ENCODE data around the gene ACLY.
A peak's percentile ranks its signal among the peaks of the same experiment; 100 is the strongest.
"Not testable (repeated sequence)": the region's sequence is repeated elsewhere in the genome, so short reads cannot be mapped to it uniquely, and the experiment has no call there.

The ACLY gene

GRCh38 chr17:41939044-41939692 is 20.4 kb upstream of the ACLY start:
- no peak for DNase-seq

- DNase-seq = no peak
Measured at GRCh38 chr17:41937970-41938954, 19.5 kb upstream of the ACLY start.

GRCh38 chr17:41935641-41936040 is 16.9 kb upstream of the ACLY start:
- no peak for DNase-seq

DNA sequence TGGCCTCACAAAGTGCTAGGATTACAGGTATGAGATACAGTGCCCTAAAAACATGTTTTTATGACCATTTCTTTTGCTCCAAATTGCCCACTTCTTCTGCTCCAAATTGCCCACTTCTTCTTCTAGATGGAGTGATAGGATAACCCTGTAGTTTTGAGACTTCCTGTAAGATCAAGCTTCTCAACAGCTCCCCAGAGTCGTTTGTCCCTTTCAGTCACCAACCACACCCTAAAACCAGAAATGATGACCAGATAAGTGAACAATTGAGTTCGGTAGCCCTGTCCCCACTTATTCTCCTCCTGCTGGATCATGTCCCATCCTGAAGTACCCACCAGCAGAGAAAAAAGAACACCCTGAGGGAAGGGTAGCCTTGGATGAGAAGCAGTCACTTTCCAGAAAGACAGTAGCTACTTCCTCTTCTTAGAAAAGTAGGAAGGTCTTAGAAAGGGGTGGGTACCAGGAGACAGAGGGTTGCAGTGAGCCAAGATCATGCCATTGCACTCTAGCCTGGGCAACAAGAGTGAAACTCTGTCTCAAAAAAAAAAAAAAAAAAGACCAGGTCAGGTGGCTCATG is 14.2 kb upstream of the ACLY start:
- no peak for DNase-seq

DNA sequence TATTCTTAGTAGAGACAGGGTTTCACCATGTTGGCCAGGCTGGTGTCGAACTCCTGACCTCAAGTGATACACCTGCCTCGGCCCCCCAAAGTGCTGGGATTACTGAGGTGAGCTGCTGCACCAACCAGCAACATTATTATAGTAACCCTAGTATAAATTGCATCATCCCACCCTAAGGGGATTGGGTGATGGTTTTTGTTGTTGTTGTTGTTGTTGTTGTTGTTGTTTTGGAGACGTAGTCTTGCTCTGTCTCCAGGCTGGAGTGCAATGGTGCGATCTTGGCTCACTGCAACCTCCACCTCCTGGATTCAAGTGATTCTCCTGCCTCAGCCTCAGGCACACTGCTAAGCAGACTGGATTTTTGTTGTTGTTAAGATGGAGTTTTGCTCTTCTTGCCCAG is 13.0 kb upstream of the ACLY start:
- not testable (repeated sequence) for DNase-seq

DNA sequence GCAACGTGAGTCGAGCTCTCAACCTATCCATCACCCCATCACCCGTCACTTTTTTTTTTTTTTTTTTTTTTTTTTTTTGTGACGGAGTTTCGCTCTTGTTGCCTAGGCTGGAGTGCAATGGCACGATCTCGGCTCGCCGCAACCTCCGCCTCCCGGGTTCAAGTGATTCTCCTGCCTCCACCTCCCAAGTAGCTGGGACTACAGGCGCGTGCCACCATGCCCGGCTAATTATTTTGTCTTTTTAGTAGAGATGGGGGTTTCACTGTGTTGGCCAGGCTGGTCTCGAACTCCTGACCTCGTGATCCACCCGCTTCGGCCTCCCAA is 12.0 kb upstream of the ACLY start:
- not testable (repeated sequence) for DNase-seq

DNA sequence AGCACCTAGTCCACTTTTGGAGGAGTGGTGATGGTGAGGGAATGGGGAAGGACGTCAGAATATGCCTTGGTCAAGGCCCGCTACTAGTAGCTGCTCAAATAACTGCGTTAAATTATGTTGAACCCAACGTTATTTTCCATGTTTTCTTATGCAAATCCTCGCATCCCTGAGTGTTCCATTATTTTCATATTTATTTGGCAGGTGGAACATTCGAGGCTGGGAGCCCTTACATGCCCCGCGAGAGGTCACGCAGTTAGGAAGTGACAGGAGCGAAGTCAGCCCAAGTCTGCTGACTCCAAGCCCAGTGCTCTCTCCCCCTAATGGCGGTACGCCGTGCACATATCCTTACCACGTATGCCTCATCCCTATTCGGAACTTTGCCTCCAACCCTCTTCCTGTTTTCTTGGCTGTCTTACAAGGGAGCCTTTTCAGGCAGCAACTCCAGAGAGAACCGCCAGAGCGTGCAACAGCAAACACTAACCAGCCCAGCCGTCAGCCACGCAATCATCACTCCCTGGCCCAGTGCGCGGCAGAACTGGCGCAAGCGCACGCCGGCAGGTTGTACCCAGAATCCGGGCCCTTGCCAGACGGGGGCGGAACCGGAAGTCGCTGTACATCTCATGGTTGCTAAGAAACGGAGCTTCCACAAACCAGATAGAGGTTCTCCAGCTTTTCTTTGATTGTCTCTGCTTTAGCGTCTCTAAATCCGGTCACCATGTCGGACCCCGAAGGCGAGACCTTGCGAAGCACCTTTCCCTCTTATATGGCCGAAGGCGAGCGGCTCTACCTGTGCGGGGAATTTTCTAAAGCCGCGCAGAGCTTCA is 11.5 kb upstream of the ACLY start, which contains the start of gene ODAD4:
ODAD4 (plus strand) TSS at position 609 of the 824 bp plus-strand sequence; CDS start at position 716, 107 bp downstream.
- peak; percentile 86 to 94 (median 91) for DNase-seq

GRCh38 chr17:41928693-41929251 is 10.0 kb upstream of the ACLY start:
- DNase-seq = no peak

DNA sequence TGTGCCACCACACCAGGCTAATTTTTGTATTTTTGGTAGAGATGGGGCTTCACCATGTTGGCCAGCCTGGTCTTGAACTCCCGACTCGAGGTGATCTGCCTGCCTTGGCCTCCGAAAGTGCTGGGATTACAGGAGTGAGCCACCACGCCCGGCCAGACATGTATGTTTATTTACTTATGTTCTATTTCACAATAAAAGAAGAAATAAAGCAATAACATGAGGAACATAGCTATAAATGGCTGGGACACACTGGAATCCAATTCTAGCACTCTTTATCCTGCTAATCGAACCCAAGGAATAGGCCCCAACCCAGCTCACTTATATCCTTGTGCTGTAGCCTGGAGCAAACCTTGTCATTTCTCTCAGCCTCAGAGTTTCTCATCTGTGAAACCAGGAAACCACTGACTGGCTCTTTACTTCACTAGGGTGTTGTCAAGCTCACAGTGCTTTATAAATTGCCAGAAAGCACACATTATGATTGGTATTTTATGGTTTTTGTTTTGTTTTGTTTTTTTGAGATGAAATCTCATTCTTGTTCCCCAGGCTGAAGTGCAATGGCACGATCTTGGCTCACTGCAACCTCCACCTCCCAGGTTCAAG is 7.3 kb upstream of the ACLY start:
- no peak for DNase-seq

GRCh38 chr17:41920580-41920955 is 1.8 kb upstream of the ACLY start:
- no peak for DNase-seq

- no peak for DNase-seq
Measured at GRCh38 chr17:41919840-41920579, 1.3 kb upstream of the ACLY start.

DNA sequence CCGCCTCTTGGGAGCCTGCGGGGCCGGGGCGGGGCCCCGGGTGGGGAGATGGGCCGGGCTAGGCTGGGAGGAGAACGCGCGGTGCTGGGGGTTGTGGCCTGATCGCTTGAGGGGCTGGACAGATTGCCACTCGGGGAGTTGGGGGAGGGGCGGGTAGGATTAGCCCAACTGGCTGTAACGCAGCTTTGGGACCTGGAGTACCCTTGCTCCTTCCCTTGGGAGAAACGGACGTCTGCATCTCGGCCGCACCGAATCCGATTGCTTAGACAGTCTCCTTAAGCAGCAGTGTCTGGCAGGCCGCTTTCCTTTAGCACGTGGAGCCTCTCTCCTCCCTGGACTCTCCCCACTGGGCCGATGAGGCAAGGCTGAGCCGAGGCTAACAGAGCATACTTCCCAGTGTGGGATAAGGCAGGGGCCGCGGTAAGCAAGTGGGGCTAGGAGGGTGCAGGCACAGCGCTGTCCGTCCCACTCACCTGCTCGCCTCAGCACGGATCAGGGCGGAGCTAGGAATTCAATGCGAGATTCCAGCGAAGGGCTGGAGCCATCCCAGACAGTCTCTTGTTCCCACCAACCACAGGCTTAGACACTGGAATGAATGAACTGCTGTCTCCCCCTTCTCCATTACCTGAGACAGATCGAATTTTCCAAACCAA is 540 bp upstream of the ACLY start:
- DNase-seq = no peak

- DNase-seq = peak in 1 of 4 experiments; percentile 16
Measured at GRCh38 chr17:41917679-41918313, 955 bp downstream of the ACLY start.

- no peak for DNase-seq
Measured at GRCh38 chr17:41917192-41917591, 1.6 kb downstream of the ACLY start.

- no peak for DNase-seq
Measured at GRCh38 chr17:41915566-41915965, 3.2 kb downstream of the ACLY start.

- no peak for DNase-seq
Measured at GRCh38 chr17:41915020-41915419, 3.7 kb downstream of the ACLY start.

DNA sequence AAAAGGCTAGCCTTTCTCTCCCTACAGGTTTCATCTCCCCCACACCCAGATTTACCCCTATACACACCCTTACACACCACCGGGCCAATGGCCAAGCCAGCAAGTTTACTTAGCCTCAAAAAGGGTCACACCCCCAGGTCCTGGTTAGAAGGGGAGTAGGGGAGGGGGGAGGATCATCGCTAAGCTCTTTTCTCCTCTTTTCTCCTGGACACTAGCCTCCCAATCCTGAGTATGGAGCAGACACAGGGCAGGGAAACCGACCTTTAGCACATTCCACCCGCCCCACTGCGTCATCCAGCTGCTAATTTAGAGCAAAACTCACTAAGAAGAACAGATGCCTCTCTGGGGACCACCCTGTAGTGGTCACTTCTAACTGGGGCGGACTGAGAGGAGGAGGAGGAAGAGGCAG is 4.4 kb downstream of the ACLY start:
- no peak for DNase-seq

DNA sequence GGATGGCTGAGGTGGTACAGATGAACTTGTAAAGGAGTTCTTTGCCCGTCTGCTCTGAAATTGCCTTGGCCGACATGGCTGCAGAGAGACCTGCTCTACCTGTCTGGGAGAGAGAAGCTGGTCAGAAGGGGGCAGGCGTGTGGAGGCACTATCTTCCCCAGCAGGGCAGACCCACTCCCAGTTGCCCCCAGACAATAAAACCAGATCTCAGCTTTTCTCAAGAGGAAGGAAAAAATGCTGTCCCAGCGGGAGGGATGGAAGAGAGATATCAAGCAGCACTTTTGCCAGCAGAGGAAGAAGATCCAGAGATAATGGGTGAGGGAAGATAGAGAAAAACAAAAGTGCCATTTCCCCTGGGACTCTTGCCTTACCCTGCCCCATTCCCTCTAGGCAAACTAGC is 5.0 kb downstream of the ACLY start:
- no peak for DNase-seq

GRCh38 chr17:41912925-41913324 is 5.8 kb downstream of the ACLY start:
- no peak for DNase-seq

DNA sequence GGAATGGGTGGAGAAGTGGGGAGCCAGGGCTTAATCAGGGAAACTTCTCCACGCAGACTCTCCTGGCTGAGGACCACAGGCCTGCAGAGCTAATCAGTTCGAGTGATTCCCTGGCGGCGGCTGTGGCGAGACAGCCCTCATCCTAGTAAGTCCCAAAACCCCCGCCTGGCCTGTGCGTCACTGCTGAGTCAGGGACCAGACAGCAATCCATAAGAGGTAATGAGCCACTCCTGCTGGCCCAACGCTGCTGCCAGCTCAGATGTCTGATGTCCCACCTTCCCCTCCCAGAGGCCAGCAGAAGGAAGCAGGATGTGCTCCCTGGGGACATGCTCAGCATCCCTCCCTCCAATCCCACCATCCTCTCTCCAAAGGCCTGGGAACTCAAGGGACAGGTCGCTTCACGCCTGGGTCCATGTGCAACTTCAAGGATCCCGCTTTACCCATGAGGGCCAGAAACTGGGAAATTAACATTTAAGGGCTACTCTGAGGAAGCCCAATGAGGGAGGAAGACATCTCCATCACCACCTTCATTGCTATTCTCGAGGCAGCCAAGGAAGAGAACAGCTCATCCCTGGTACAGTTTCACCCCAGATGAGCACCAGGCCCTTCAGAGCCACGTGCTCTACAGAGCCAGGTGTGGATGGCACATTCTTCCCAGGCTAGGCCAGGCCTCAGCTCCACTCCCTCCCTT is 7.9 kb downstream of the ACLY start:
- no peak for DNase-seq
